Neural crest cell (in vitro differentiated cells): Measurements from ENCODE around the gene SART3. TPM values are rescaled to one million over a fixed set of nuclear protein-coding genes. Genes with fewer than 3 reads are reported as not detected.

Source experiments
- DNase-seq: peaks from one replicate; pipeline ENCODE4 v3.0.0; 2021; ENCODE audit warnings: low read depth, mixed read lengths, low spot score
- H3K27ac Mint-ChIP-seq: one replicate; pipeline ENCODE4 v1.8.0; 2021; ENCODE audit warnings: mild to moderate bottlenecking, mixed read lengths; ENCODE audit not compliant: unreplicated experiment
- H3K27me3 Mint-ChIP-seq: 2 replicates; pipeline ENCODE4 v1.8.0; 2021; ENCODE audit warnings: low read depth, mild to moderate bottlenecking, mixed read lengths
- H3K36me3 Mint-ChIP-seq: 2 replicates; pipeline ENCODE4 v1.8.0; 2021; ENCODE audit warnings: low read depth, mild to moderate bottlenecking, mixed read lengths
- H3K4me1 Mint-ChIP-seq: 2 replicates; pipeline ENCODE4 v1.8.0; 2021; ENCODE audit warnings: mixed read lengths
- H3K4me3 Mint-ChIP-seq: one replicate; pipeline ENCODE4 v1.8.0; 2021; ENCODE audit warnings: mild to moderate bottlenecking, mixed read lengths
- H3K9me3 Mint-ChIP-seq: 2 replicates; pipeline ENCODE4 v1.8.0; 2021; ENCODE audit warnings: mixed read lengths
- CTCF ChIP-seq: fragments of 200-600 bp; sonication (generic); conservative IDR thresholded peaks from 2 replicates; pipeline ENCODE4 v1.5.0; 2021; ENCODE audit warnings: antibody characterized with exemption, mild to moderate bottlenecking
- total RNA-seq: library from RNA; stranded (reverse); gene quantifications from 2 replicates; pipeline ENCODE4 v1.2.1, GENCODE V29; 2021

Gene SART3
- total RNA-seq, 1 donor from 2014 or later, result 89.5 TPM

- peaks cover 5% of the 10 kb centered on the region for H3K4me1 Mint-ChIP-seq
- TF ChIP-seq CTCF, result no peak
- H3K27ac Mint-ChIP-seq, result no peak overlapping the region
- no peaks in the 10 kb centered on the region for H3K9me3 Mint-ChIP-seq
- no peaks in the 10 kb centered on the region for H3K27me3 Mint-ChIP-seq
- H3K36me3 Mint-ChIP-seq, result no peaks in the 10 kb centered on the region
- no peak for DNase-seq
- H3K4me3 Mint-ChIP-seq, result no peak overlapping the region
Observed at GRCh38 chr12:108585864-108586263, 24.9 kb upstream of the SART3 start.

- no peaks in the 10 kb centered on the region for H3K9me3 Mint-ChIP-seq
- no peaks in the 10 kb centered on the region for H3K36me3 Mint-ChIP-seq
- TF ChIP-seq CTCF, result no peak
- H3K4me1 Mint-ChIP-seq, result peaks cover 5% of the 10 kb centered on the region
- DNase-seq, result no peak
- no peak overlapping the region for H3K27ac Mint-ChIP-seq
- no peaks in the 10 kb centered on the region for H3K27me3 Mint-ChIP-seq
- no peak overlapping the region for H3K4me3 Mint-ChIP-seq
Observed at GRCh38 chr12:108584456-108585065, 23.6 kb upstream of the SART3 start.

GRCh38 chr12:108583991-108584390 lies 23.0 kb upstream of the SART3 start:
- Mint-ChIP-seq H3K27ac (no peak overlapping the region), H3K4me1 (peaks cover 4% of the 10 kb centered on the region), H3K4me3 (no peak overlapping the region), H3K9me3 (peaks cover 2% of the 10 kb centered on the region), H3K36me3 (no peaks in the 10 kb centered on the region), H3K27me3 (no peaks in the 10 kb centered on the region)
- no peak for DNase-seq
- no peak for TF ChIP-seq CTCF

GRCh38 chr12:108582978-108583770 lies 22.2 kb upstream of the SART3 start:
- Mint-ChIP-seq H3K4me1 (no peaks in the 10 kb centered on the region), H3K9me3 (peaks cover 4% of the 10 kb centered on the region), H3K27me3 (no peaks in the 10 kb centered on the region), H3K36me3 (no peaks in the 10 kb centered on the region), H3K27ac (no peak overlapping the region), H3K4me3 (no peak overlapping the region)
- DNase-seq, result no peak
- TF ChIP-seq CTCF, result no peak

- H3K36me3 Mint-ChIP-seq, result no peaks in the 10 kb centered on the region
- no peak overlapping the region for H3K27ac Mint-ChIP-seq
- peaks cover 4% of the 10 kb centered on the region for H3K9me3 Mint-ChIP-seq
- TF ChIP-seq CTCF, result no peak
- H3K4me1 Mint-ChIP-seq, result no peaks in the 10 kb centered on the region
- no peak for DNase-seq
- H3K4me3 Mint-ChIP-seq, result no peak overlapping the region
- no peaks in the 10 kb centered on the region for H3K27me3 Mint-ChIP-seq
Observed at GRCh38 chr12:108582509-108582908, 21.5 kb upstream of the SART3 start.
